Fibroblast of lung (primary cell): ENCODE data around the gene TMEM132E.

Experiments
- EZH2 ChIP-seq: IDR thresholded peaks from 2 replicates; pipeline ENCODE4 v1.5.1; 2012; ENCODE audit warnings: low read length, control low read depth, mild to moderate bottlenecking; ENCODE audit errors: missing control alignments
- TF ChIP-seq, protein P1 (sequence below), 2 donors: IDR thresholded peaks in 1 of 2; conservative IDR thresholded peaks in 1 of 2; 1 replicate in 1 of 2; 2 replicates in 1 of 2; pipeline ENCODE4 v1.5.1; 2011 to 2012; ENCODE audit warnings: low read length in 2 of 2, control low read depth in 1 of 2, inconsistent platforms in 1 of 2, low read depth in 1 of 2, mild to moderate bottlenecking in 1 of 2

DNA sequence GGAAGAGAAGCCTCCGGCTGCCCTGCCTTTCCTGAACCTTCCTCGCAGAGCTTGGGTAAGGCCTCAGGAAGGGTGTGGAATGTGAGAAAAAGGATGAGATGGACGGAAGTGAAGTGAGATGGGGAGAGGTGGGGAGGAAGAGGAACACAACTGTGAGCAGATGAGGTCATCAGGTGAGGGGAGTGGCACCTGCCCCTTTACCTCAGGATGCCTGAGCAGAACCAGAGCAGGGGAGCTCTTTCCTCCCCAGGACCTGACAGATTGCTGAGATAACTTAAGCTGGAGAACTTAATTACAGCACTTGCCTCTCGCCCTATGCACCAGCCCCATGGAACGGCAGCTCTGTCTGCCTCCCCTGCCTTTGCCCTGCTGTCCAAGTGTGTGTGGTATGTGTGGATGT lies 29.8 kb downstream of the TMEM132E start:
- TF ChIP-seq, protein P1, sequence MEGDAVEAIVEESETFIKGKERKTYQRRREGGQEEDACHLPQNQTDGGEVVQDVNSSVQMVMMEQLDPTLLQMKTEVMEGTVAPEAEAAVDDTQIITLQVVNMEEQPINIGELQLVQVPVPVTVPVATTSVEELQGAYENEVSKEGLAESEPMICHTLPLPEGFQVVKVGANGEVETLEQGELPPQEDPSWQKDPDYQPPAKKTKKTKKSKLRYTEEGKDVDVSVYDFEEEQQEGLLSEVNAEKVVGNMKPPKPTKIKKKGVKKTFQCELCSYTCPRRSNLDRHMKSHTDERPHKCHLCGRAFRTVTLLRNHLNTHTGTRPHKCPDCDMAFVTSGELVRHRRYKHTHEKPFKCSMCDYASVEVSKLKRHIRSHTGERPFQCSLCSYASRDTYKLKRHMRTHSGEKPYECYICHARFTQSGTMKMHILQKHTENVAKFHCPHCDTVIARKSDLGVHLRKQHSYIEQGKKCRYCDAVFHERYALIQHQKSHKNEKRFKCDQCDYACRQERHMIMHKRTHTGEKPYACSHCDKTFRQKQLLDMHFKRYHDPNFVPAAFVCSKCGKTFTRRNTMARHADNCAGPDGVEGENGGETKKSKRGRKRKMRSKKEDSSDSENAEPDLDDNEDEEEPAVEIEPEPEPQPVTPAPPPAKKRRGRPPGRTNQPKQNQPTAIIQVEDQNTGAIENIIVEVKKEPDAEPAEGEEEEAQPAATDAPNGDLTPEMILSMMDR (conservative IDR thresholded peaks at IDR 0.05 in 1 of 2, IDR thresholded peaks at IDR 0.05 in 1 of 2; ENCODE audit: low read depth in 1 of 2, low read length in 2 of 2) = no peak
- no peak for TF ChIP-seq EZH2
